Measurements from ENCODE around the gene EIF4EBP3.
A peak's percentile ranks its signal among the peaks of the same experiment; 100 is the strongest.

The EIF4EBP3 gene

GRCh38 chr5:140556438-140556837 is 9.0 kb downstream of the EIF4EBP3 start:
- no peak for DNase-seq (ENCODE audit: extremely low read depth, low read depth)
- TF ChIP-seq CTCF (IDR thresholded peaks at IDR 0.05; ENCODE audit: low read depth, low read length): no peak

- TF ChIP-seq CTCF (IDR thresholded peaks at IDR 0.05; ENCODE audit: low read depth, low read length): no peak
- peak; percentile 73 for DNase-seq (ENCODE audit: extremely low read depth, low read depth)
These were observed 9.8 kb downstream of the EIF4EBP3 start, which contains the start of gene SRA1 for GRCh38 chr5:140557136-140557805. Gene SRA1 (minus strand): TSS chr5:140557473. CDS start chr5:140557452, 21 bp downstream.

- no peak for TF ChIP-seq CTCF (IDR thresholded peaks at IDR 0.05; ENCODE audit: low read depth, low read length)
- no peak for DNase-seq (ENCODE audit: extremely low read depth, low read depth)
These were observed 10.5 kb downstream of the EIF4EBP3 start for GRCh38 chr5:140557965-140558364.

- no peak for DNase-seq (ENCODE audit: extremely low read depth, low read depth)
These were observed 11.1 kb downstream of the EIF4EBP3 start for GRCh38 chr5:140558542-140558941.

GRCh38 chr5:140560227-140560626 is 12.8 kb downstream of the EIF4EBP3 start:
- TF ChIP-seq CTCF (IDR thresholded peaks at IDR 0.05; ENCODE audit: low read depth, low read length): no peak
- DNase-seq (ENCODE audit: extremely low read depth, low read depth): no peak

More at GRCh38 chr5:140558542-140558941, 11.1 kb downstream of the EIF4EBP3 start:
- TF ChIP-seq CTCF (IDR thresholded peaks at IDR 0.05; ENCODE audit: low read depth, low read length): no peak

GRCh38 chr5:140561753-140562523 is 14.5 kb downstream of the EIF4EBP3 start:
- no peak for TF ChIP-seq CTCF (IDR thresholded peaks at IDR 0.05; ENCODE audit: low read depth, low read length)
- DNase-seq (ENCODE audit: extremely low read depth, low read depth): no peak

GRCh38 chr5:140563596-140563995 is 16.1 kb downstream of the EIF4EBP3 start:
- no peak for TF ChIP-seq CTCF (IDR thresholded peaks at IDR 0.05; ENCODE audit: low read depth, low read length)
- DNase-seq (ENCODE audit: extremely low read depth, low read depth): no peak
